ENCODE measurements around the gene PPFIA3. TPM values are rescaled to one million over a fixed set of nuclear protein-coding genes. Genes with fewer than 3 reads are reported as not detected.

The PPFIA3 gene
- total RNA-seq, 1 experiment from 2014 or later: 4.5 TPM

GRCh38 chr19:49101160-49101559 is 18.2 kb upstream of the PPFIA3 start:
- no peak for DNase-seq (ENCODE audit: extremely low read depth, low read depth)

DNA sequence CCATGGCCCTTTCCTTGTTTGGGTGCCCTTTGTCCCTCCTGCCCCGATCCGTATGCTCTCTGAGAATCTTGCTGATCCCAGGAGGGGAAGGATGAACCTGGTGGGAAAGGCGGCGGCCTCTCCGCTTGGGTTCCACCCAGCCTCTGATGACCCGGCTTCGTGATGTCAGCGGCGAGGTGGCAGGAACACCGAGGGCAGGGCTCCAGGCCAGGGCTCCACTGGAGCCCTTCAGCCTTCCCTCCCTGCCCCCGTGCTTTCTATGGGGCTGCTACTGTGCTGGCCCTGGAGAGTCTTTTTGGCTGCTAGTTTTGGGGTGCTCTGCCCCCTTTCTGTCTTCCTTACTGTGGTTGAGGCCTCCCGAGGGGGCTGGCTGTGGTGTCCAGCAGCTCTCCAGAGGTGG is 17.0 kb upstream of the PPFIA3 start:
- DNase-seq (ENCODE audit: extremely low read depth, low read depth): no peak

DNA sequence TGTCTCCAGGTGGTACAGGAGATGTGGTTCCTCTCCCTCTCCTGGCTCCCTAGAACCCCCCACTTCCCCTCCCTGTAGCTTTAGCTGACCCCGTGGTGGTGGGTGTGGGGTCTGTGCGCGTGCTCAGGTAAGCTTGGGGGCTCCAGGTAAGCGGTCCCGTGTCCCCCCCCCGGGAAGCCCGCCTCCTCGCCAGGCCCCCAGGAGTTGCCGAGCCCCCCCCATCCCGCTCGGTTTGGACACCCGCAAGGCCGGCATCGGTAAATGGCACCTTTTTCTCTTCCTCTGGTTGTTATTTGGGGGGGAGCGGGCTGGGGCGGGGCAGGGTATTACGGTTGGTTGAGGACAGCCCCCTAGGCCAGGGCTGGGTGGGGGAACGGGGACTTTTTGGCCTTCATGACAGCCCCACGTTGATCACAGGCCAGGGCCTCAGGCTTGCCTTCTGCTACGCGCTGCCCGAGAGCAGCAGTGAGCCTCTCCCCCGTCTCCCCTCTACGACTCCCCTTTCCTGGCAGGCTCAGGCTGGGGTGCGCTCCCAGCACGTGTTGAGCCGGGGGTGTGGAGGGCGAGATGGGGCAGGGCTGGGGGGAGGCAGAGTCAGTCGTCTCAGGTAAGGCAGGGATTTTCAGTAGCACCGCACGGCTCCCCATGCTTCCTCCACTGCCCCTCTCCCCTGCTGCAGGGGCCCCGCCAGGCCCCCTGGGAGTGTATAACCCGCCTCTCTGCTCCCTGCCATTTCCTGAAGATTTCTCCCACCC is 15.8 kb upstream of the PPFIA3 start:
- no peak for DNase-seq (ENCODE audit: extremely low read depth, low read depth)

DNA sequence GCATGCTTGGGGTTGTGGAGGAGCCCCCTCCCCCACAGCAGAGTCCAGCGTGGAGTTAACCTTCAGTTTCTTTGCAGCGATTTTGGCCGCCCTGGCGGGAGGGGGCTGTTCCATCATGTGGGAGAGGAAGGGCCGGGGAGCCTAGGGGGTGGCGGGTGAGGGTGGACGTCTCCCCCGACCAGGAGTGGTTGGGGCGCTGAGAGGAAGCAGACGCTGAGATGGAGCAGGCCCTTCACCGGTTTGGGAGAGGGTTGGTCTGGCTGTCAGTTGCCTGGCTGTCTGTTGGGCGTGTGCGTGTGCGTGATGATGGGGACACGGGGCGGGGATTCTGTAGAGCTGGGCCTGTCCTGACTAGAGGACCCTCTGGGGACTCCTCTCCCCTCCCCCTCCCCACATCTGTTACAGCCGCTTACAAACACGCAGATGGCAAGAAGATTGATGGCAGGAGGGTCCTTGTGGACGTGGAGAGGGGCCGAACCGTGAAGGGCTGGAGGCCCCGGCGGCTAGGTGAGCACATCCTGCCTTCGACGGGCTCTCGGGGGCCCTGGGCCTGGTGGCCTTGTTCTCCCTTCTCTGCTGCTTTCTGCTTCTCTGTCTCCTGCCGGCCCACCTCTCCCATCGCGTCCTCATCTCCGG is 15.0 kb upstream of the PPFIA3 start:
- no peak for DNase-seq (ENCODE audit: extremely low read depth, low read depth)

- peak; percentile 58 for DNase-seq (ENCODE audit: extremely low read depth, low read depth)
These were observed 12.7 kb upstream of the PPFIA3 start for GRCh38 chr19:49106648-49107135.

- no peak for DNase-seq (ENCODE audit: extremely low read depth, low read depth)
These were observed 11.5 kb upstream of the PPFIA3 start for GRCh38 chr19:49107625-49108459.

GRCh38 chr19:49109051-49109450 is 10.3 kb upstream of the PPFIA3 start:
- DNase-seq (ENCODE audit: extremely low read depth, low read depth): no peak

GRCh38 chr19:49109569-49110233 is 9.6 kb upstream of the PPFIA3 start:
- no peak for DNase-seq (ENCODE audit: extremely low read depth, low read depth)

DNA sequence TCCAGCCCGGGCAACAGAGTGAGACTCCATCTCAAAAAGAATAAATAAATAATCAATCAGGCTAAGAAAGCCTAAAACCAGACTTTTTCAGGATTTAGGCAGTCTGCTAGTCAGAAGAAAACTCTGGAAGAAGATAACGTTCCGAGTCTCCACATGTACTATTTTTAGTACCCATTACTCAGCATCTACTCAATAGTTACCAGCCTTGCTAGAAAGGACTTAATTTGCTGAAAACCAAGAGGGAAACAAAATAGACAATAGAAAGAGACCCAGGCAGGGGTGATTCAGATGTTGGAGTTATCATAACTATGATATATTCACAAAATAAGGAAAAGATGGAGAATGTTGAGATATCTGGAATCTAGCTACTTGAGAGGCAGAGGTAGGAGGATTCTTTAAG is 8.8 kb upstream of the PPFIA3 start:
- DNase-seq (ENCODE audit: extremely low read depth, low read depth): no peak

GRCh38 chr19:49111218-49111998 is 7.9 kb upstream of the PPFIA3 start:
- DNase-seq (ENCODE audit: extremely low read depth, low read depth): no peak

GRCh38 chr19:49113762-49114629 is 5.3 kb upstream of the PPFIA3 start, which contains the start of gene LIN7B:
Gene LIN7B, plus strand, starts transcription at chr19:49114370. Its CDS starts 35 bp downstream, at chr19:49114405.
- peak; percentile 41 for DNase-seq (ENCODE audit: extremely low read depth, low read depth)

DNA sequence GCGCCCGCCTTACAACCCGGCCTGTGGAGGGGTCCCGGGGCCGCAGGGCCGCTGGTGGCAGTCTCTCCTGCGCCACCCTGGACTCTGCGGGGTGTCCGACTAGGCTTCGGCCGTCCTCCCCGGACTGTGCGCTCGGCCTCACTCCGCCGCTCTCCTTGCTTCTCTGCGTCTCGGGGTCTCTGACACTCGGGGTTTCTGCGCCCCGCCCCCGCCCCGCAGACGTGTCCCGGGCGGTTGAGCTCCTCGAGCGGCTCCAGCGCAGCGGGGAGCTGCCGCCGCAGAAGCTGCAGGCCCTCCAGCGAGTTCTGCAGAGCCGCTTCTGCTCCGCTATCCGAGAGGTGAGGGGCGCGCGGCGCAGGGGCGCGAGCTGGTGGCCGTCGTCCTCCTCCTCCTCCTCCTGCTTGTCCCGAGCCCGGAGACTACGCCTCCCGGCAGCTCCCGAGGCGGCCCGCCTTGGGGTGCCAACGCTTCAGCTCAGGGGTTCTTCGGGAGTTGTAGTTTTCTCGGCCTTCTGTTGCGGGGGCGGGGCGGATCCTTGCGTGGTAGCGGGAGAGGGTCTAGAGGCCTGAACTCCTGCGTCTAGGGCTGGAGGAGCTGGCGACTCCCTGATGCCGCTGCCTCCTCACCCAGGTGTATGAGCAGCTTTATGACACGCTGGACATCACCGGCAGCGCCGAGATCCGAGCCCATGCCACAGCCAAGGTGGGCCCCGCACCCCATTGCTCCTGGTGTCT is 4.5 kb upstream of the PPFIA3 start:
- no peak for DNase-seq (ENCODE audit: extremely low read depth, low read depth)

DNA sequence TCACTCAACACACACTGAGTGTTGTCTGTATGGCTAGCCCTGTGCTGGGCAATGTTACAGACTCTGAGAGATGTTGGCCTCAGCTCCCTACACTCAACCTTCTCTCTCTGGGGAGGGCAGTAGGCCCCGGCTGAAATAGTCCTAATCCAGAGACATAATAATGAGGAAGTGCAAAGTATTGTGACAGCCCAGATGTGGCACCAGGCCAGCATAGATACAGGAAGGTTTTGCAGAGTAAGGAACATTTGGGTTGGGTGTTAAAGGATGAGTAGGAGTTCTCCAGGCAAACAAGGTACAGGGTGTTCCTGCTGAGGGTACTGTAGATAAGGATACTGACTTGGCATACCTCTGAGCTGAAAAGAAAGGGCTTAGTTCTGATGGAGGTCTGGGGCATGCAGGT is 2.8 kb upstream of the PPFIA3 start:
- DNase-seq (ENCODE audit: extremely low read depth, low read depth): no peak

GRCh38 chr19:49117677-49118564 is 1.4 kb upstream of the PPFIA3 start:
- DNase-seq (ENCODE audit: extremely low read depth, low read depth): no peak

DNA sequence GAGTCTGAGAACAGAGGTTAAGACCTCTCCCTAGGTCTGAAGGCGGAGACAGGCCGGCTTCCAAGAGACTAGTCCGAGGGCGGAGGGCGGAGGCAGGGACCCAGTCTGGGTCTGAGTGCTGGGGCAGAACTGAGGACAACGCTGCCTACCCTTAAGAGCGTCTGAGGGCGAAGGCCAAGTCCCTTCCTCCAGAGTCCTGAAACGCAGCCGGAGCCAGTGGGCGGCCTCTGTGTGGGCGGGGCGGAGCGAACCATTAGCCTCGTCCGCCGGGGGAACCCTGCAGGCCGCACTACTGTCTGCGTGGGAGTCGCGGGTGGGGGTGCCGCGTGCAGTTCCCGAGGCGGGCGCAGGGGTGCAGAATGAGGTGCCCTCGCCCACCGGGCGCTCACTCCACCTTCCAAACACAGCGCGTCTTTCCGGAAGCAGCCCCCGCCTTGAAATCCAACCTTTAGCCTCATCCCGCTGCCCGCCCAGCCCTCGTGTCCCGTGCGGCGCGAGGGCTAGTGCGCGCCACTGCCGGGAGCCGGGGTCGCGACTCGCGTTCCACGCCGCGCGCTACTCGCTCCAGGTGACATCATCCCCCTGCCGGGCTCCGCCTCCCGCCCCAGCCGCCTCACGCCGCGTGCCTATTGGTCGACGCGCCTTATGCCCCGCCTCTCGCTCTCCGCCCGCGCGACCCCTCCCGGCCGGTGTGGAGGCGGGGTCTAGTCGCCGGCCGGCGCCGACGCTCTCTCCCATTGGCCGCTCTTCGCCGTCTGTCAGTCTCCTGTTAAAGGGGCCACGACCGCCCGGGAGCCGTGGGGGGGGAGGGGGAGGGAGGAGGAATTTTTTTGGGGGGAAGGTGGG is 556 bp upstream of the PPFIA3 start, which contains the start of gene C19orf73:
Gene C19orf73 (minus strand): TSS at position 579 of the 846 bp plus-strand sequence. CDS start 121 bp downstream, at position 458.
- peak; percentile 84 for DNase-seq (ENCODE audit: extremely low read depth, low read depth)

DNA sequence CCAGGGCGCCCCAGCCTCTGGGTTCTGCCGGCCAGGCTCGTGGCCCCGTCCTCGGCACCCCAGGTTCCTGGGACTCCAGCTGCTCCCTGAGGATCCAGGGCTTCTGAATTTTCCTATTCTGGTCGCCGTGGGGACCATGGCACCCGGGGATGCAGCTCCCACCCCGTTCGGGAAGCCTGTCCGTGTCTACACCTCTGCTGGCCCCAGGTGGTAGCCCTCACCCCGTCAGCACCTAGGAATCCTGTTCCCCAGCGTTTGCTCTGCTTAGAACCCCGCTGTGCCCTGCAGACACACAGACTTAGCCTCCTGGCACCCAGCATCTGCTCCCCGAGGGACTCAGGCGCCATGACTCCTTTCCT is 960 bp downstream of the PPFIA3 start:
- no peak for DNase-seq (ENCODE audit: extremely low read depth, low read depth)
